ENCODE data around the gene RPS6KA2.

Gene RPS6KA2

GRCh38 chr6:166627033-166627874 lies at the start of gene RPS6KA2:
TSS of gene RPS6KA2 (minus strand) at chr6:166627251. CDS start at chr6:166627019, 232 bp downstream.
- peak; percentile 99 for DNase-seq (ENCODE audit: low read depth in 2 of 2)

DNA sequence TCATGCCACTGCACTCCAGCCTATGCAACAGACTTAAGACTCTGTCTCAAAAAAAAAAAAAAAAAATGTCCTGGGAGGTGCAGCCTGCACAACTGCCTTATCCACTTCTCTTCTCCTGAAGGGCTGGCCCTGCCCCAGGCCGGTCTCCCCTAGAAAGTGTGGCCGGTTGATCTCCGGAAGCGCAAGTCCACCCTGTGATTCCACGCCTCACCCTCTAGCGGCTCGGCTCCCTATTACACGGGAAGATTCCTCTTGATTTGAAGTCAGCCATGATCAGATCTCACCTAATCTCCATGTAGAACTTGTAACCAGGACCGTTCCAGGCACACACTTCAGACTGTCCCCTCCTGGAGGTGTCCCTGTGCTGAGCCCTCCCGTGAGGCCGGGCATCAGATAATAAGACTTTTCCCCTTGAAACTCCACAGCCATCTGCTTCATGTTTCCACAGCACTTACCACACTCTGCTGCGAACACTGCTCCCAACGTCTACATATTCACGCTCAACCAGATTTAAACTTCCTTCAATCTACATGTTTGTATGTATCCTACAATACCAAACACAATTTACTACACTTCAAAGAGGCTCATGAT lies 49.3 kb upstream of the RPS6KA2 start:
- DNase-seq (ENCODE audit: low read depth in 2 of 2) = no peak

GRCh38 chr6:166675736-166676135 lies 48.7 kb upstream of the RPS6KA2 start:
- DNase-seq (ENCODE audit: low read depth in 2 of 2) = no peak

- no peak for DNase-seq (ENCODE audit: low read depth in 2 of 2)
These were observed 46.3 kb upstream of the RPS6KA2 start for GRCh38 chr6:166673309-166673708.

DNA sequence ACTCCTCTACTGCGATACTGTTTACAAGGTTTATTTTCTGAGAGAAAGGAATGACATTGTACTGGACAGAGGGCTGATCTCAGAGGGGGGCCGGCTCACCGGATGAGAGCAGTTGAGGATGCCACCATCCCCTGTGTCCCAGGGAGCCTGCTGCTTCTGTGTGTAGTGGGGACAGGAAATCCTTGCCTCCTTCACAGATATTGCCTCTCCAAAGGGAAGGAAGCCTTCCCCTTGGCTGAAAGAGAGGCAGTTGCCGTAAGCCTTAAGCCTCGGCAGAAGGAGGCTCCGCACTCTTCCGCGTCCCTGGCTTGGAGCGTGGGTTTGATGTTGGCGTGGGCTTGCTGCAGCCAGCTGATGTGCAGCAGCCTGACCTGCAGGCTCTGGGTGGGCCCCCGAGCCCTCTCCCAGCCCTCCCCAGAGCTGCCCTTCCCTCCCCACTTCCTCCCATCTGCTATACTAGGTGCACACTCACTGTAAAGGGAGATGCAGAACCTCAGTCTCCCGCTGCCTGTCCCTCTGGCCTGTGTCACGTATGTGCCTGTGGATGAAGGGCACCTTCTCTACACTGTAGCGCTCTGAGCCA lies 45.7 kb upstream of the RPS6KA2 start:
- DNase-seq (ENCODE audit: low read depth in 2 of 2) = no peak

GRCh38 chr6:166672146-166672545 lies 45.1 kb upstream of the RPS6KA2 start:
- no peak for DNase-seq (ENCODE audit: low read depth in 2 of 2)

GRCh38 chr6:166671434-166672081 lies 44.5 kb upstream of the RPS6KA2 start:
- no peak for DNase-seq (ENCODE audit: low read depth in 2 of 2)

DNA sequence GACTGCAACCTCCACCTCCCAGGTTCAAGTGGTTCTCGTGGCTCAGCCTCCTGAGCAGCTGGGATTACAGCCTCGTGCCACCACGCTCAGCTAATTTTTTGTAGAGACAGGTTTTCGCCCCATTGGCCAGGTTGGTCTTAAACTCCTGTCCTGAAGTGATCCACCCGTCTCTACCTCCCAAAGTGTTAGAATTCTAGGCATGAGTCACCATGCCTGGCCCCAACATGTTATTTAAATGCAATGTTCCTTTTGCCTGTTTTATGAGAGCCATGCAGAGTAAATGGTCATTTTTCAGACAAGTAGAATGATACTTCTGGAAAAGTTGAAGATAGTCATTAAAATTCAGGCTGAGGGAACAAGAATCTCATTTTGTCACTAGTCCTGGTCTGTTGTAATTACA lies 43.8 kb upstream of the RPS6KA2 start:
- DNase-seq (ENCODE audit: low read depth in 2 of 2) = no peak

DNA sequence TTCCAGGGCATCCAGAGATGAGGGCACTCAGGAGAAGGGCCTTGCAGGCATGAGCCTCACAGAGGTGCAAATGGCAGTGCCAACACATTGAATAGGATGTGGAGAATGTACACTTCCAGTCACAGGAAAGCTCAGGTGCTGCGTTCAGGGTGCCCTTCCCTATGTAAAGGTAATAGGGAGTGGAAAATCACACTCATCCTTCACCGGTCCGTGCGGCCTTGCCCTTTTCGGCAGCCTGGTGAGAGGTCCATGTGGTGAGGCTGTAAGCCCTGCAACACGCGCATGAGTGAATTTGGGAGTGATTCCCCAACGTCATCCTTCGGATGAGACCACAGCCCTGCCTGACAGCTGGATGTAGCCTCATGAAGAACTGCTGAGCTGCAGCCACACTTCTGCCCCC lies 43.0 kb upstream of the RPS6KA2 start:
- DNase-seq (ENCODE audit: low read depth in 2 of 2) = no peak

DNA sequence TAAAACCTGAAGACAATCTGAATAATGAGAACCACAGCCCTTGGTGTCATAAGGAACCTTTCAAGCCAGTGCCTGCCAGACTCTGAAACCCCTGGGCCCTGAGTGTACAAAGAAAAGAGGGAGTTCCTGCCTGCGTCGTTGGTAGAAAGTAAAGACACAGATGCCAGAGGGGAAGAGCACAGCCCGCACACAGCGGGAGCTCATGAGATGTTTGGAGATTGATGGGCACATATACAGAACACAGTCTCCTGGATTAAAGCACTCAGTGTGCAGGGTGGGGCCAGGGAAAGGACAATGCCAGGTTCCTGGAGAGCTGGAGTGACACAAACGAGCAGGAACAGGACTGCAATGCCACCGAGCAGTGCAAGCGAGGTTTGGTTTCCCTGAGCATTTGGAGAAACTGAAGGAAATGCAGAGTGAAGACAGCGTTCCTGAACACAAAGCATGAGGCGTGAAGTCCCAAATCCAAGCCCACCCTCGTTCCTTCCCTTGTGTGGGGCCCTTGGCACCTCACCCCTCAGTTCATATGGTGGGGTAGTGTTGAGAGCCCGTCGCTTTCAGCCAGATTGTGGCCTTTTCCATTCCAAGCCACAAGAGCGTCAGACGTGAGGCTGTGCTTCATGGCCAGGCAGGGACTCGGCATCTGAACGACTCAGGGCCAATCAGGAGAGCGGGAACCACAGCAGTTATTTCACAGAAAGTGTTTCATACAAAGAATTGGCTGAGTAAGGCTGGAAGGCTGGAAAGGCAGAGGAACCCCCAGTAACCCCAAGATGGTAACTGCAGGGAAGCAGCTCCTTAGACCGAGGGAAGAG lies 41.0 kb upstream of the RPS6KA2 start:
- DNase-seq (ENCODE audit: low read depth in 2 of 2) = no peak

GRCh38 chr6:166664135-166664534 lies 37.1 kb upstream of the RPS6KA2 start:
- DNase-seq (ENCODE audit: low read depth in 2 of 2) = no peak

DNA sequence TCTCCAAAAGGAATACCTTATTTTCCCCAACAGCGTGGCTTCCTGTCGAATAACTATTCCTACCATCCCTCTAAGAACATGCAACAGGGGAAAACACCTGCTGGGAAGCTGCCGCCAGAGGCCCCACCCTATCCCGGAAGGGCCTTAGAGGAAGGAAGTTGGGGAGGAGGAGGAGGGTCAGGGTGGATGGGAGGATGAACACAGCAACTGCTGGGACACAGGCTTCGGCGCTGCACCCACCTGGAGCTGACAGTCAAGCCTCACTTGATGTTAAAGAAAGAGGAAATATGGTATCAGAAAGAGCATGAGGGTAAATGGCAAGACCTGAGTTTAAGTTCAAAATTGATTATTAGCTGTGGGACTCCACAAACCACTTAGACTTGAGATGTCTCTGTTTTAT lies 36.5 kb upstream of the RPS6KA2 start:
- DNase-seq (ENCODE audit: low read depth in 2 of 2) = no peak

- DNase-seq (ENCODE audit: low read depth in 2 of 2) = no peak
These were observed 35.6 kb upstream of the RPS6KA2 start for GRCh38 chr6:166662690-166663089.

GRCh38 chr6:166661327-166662085 lies 34.5 kb upstream of the RPS6KA2 start:
- no peak for DNase-seq (ENCODE audit: low read depth in 2 of 2)

DNA sequence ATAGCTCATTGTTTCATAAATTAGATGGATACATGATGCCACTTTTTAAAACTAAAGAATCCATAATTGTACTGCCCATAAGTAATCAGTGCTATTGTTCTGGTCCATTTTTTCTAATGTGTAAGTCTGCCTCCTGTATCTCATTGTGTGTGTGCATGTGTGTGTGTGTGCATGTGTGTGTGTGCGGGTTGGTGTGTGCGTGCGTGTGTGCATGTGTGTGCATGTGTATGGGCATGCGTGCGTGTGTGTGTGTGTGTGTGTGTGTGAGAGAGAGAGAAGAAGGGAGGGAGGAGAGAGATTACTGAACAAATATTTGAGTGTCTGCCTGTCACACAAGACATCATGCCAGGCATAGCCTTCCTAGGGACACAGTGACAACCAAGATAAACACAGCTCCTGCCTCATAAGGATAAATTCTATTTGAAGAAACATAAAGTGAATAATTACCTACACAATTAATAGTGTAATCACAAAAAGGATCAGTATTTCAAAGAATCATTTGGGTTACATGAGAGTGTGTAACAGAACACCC lies 33.2 kb upstream of the RPS6KA2 start:
- no peak for DNase-seq (ENCODE audit: low read depth in 2 of 2)

- no peak for DNase-seq (ENCODE audit: low read depth in 2 of 2)
These were observed 32.5 kb upstream of the RPS6KA2 start for GRCh38 chr6:166659581-166659980.

- no peak for DNase-seq (ENCODE audit: low read depth in 2 of 2)
These were observed 31.7 kb upstream of the RPS6KA2 start for GRCh38 chr6:166658792-166659150.

- no peak for DNase-seq (ENCODE audit: low read depth in 2 of 2)
These were observed 31.2 kb upstream of the RPS6KA2 start for GRCh38 chr6:166658115-166658791.

DNA sequence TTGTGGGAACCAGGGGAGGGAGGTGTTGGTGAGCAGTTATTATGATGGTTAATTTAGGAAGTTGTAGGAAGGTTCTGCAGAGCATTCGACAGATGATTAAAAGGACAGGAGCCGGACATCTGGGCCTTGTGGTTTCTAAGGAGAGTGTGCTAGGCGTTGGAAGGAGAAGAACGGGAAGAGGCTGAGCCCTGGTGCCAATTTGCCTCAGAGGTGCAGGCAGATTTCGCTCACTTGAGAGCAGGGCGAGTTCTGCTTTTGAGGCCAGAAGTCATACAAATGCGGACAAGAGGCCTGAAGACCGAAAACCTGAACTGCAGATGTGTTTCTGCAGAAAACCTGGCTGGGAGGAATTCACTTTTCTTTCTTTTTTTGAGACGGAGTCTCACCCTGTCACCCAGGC lies 30.5 kb upstream of the RPS6KA2 start:
- DNase-seq (ENCODE audit: low read depth in 2 of 2) = no peak

Data from stimulated activated CD8-positive, alpha-beta memory T cell treated with anti-CD3 and anti-CD28 coated beads, Interleukin-15, amount 100 ng/mL, for 4 hours (primary cell).